ENCODE results near the gene LMNA.

GRCh38 chr1:156104861-156105832 lies 9.4 kb upstream of the LMNA start:
- TF ChIP-seq, protein P1, sequence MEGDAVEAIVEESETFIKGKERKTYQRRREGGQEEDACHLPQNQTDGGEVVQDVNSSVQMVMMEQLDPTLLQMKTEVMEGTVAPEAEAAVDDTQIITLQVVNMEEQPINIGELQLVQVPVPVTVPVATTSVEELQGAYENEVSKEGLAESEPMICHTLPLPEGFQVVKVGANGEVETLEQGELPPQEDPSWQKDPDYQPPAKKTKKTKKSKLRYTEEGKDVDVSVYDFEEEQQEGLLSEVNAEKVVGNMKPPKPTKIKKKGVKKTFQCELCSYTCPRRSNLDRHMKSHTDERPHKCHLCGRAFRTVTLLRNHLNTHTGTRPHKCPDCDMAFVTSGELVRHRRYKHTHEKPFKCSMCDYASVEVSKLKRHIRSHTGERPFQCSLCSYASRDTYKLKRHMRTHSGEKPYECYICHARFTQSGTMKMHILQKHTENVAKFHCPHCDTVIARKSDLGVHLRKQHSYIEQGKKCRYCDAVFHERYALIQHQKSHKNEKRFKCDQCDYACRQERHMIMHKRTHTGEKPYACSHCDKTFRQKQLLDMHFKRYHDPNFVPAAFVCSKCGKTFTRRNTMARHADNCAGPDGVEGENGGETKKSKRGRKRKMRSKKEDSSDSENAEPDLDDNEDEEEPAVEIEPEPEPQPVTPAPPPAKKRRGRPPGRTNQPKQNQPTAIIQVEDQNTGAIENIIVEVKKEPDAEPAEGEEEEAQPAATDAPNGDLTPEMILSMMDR (IDR thresholded peaks at IDR 0.05; ENCODE audit: borderline replicate concordance, extremely low read depth, low read length, poor library complexity, severe bottlenecking), result no peak
- TF ChIP-seq EZH2 (IDR thresholded peaks at IDR 0.05; ENCODE audit: borderline replicate concordance, low read depth, low read length, severe bottlenecking), result no peak

Measured in DND-41 (cell line).